HG03558 (cell line): ENCODE measurements around the gene C1QTNF9.
"Not testable (repeated sequence)": the region's sequence is repeated elsewhere in the genome, so short reads cannot be mapped to it uniquely, and the experiment has no call there.

ENCODE experiments used
- ATAC-seq: cut with Tn5 transposase; IDR thresholded peaks from one replicate; pipeline ENCODE4 v1.9.1; 2021; ENCODE audit warnings: moderate number of reproducible peaks; ENCODE audit not compliant: unreplicated experiment; ENCODE audit errors: extremely low read depth

The C1QTNF9 gene

DNA sequence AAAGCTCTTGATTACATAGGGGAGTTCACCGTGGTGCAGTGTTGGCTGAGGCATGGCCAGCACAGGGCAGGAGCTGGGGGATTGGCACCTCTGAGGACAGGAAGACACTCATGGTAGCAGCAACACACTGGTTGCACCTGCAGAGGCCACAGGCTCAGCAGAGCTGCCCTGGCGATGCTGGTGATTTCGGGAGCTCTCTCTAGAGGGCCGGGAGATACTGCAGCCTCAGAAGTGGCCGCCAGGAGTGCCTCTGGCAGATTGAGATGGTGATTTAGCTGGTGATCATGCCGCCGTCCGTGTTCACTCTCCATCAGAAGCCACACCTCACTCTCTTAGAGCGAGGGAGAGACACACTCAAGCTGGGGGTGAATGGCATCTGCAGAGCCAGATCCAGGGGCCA lies 49.9 kb downstream of the C1QTNF9 start:
- ATAC-seq: not testable (repeated sequence)

DNA sequence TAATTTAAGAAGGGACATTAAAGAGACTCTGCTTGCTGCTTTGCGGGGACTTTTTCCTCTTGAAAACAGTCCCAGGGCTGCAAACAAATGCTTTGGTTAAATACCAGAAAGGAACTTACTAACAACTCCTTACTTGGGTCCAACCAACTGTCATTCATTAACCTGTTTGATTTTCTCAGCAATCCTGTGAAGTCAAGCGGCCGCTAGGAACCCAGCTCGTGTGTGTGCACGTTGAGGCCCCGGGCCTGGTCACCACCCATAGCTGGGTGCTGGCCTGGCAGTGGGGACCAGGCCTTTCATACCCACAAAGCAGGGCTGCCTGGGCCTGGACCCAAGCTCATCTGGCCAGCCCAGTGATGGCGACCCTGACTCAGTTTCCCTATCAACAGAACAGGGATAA lies 50.7 kb downstream of the C1QTNF9 start:
- no peak for ATAC-seq

DNA sequence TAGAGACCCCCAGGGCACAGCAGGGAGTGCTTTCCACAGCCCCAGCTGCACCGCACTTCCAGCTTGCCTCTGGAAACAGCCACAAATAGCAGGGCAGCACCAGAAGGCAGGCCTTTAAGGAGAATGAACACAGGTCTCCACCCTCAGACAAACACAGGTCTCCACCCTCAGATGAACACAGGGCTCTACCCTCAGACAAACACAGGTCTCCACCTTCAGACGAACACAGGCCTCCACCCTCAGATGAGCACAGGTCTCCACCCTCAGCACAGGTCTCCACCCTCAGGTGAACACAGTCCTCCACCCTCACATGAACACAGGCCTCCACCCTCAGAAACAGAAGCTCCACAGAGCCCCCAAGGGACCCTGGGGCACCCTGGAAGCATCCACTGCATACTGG lies 51.7 kb downstream of the C1QTNF9 start:
- ATAC-seq: no peak

DNA sequence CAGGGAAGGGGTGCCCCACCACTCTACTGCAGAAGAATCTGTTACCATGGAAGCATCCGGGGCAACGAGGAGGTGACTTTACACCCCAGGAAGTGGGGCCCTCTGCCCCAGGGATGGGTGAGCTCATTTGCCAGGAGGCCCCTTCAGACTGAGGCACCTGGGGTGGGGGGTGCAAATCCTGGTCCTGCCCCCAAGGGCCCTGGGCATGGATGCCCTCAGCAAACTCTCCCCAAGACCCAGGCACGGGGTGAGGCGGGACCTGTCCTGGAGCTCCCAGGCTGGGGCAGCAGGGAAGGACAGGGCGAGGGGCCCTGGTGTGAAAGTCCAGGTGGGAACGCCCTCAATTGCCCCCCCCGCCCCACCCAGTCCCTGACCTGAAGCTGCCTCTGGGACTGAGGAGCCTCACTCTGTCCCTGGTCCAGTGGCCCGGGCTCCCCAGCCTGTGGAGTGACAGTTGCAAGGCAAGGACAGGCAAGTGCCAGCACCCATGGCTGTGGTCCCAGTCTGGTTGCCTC lies 52.5 kb downstream of the C1QTNF9 start:
- no peak for ATAC-seq

- no peak for ATAC-seq
Measured at GRCh38 chr13:24362435-24362952, 53.1 kb downstream of the C1QTNF9 start.

- no peak for ATAC-seq
Measured at GRCh38 chr13:24365191-24365590, 55.8 kb downstream of the C1QTNF9 start.

- not testable (repeated sequence) for ATAC-seq
Measured at GRCh38 chr13:24366315-24366714, 56.9 kb downstream of the C1QTNF9 start.

- not testable (repeated sequence) for ATAC-seq
Measured at GRCh38 chr13:24371273-24371672, 61.9 kb downstream of the C1QTNF9 start.
